K562 (cell line): ENCODE data around the gene NPC1L1. TPM values are rescaled to one million over a fixed set of nuclear protein-coding genes. Genes with fewer than 3 reads are reported as not detected.

ENCODE experiments used
- ATF7 ChIP-seq: fragments of 450-650 bp; IDR thresholded peaks from 2 replicates; pipeline ENCODE4 v1.7.1; 2014; ENCODE audit warnings: mild to moderate bottlenecking, moderate library complexity
- E2F4 ChIP-seq: sonication (generic); formaldehyde crosslinking; IDR thresholded peaks from 2 replicates; pipeline ENCODE4 v1.8.0; 2022; ENCODE audit warnings: mild to moderate bottlenecking, low read depth, missing genetic modification reagents
- MBD2 ChIP-seq: sonication (generic); IDR thresholded peaks from 2 replicates; pipeline ENCODE4 v1.6.1; 2016; ENCODE audit warnings: low read depth, borderline replicate concordance
- MGA ChIP-seq: fragments of 450-650 bp; IDR thresholded peaks from 2 replicates; pipeline ENCODE4 v1.6.1; 2016; ENCODE audit warnings: mild to moderate bottlenecking, moderate library complexity
- NELFE ChIP-seq: IDR thresholded peaks from 2 replicates; pipeline ENCODE4 v1.6.1; 2011; ENCODE audit warnings: mild to moderate bottlenecking; ENCODE audit not compliant: insufficient read depth, insufficient read length
- RBM34 ChIP-seq: fragments of 200-400 bp; formaldehyde crosslinking; IDR thresholded peaks from 2 replicates; pipeline ENCODE4 v1.6.1; 2018; ENCODE audit warnings: low read length, borderline replicate concordance; ENCODE audit not compliant: insufficient read depth
- SMC3 ChIP-seq: conservative IDR thresholded peaks from 2 replicates; pipeline ENCODE4 v1.6.1; 2011; ENCODE audit warnings: low read depth, low read length, improper control_type of control experiment; ENCODE audit not compliant: insufficient read depth
- TSHZ1 ChIP-seq: fragments of 250-450 bp; sonication (Bioruptor Pico); IDR thresholded peaks from 2 replicates; pipeline ENCODE4 v1.4.0; 2020; ENCODE audit warnings: mild to moderate bottlenecking, moderate library complexity
- ZC3H11A ChIP-seq: IDR thresholded peaks from 2 replicates; pipeline ENCODE4 v1.6.1; 2012; ENCODE audit warnings: low read depth, low read length, improper control_type of control experiment
- ZNF695 ChIP-seq: fragments of 450-650 bp; formaldehyde crosslinking; IDR thresholded peaks from 2 replicates; pipeline ENCODE4 v1.4.0; 2020; ENCODE audit warnings: mild to moderate bottlenecking, moderate library complexity
- ZNF76 ChIP-seq: fragments of 250-450 bp; sonication (Bioruptor Pico); IDR thresholded peaks from 2 replicates; pipeline ENCODE4 v1.4.0; 2020; ENCODE audit warnings: mild to moderate bottlenecking, moderate library complexity, borderline replicate concordance
- polyA plus RNA-seq, 8 experiments: library from polyadenylated mRNA; depleted of rRNA in 4 of 8; stranded (reverse) in 5 of 8; unstranded in 3 of 8; fragments of >200 nt; fragmentation: Nextera tagmentation in 2 of 8; fragmentation: Illumina TruSeq in 1 of 8; extraction: Ambion mirVana in 2 of 8; extraction: Trizol in 1 of 8; gene quantifications; 2 replicates each; pipeline versions ENCODE4 v1.2.1 to v1.2.3, GENCODE V29; 2011 to 2014; ENCODE audit warnings: inconsistent platforms in 1 of 8, missing spikeins in 1 of 8
- total RNA-seq, 7 experiments: library from RNA; depleted of rRNA in 6 of 7; stranded (reverse); fragments of >200 nt in 6 of 7; fragmentation: Illumina TruSeq in 2 of 7; extraction: Trizol in 2 of 7; gene quantifications; 2 replicates each; pipeline versions ENCODE4 v1.2.1 to v1.2.3, GENCODE V29; 2011 to 2021; ENCODE audit warnings: low replicate concordance in 1 of 7

The NPC1L1 gene
- total and polyA plus RNA-seq, 9 of the 15 experiments (the other 6 are each of a cell fraction or from before 2014, with no cell fraction given): 0.01 to 0.18 (median 0.07) TPM; not detected in 4

GRCh38 chr7:44581879-44582603 lies 40.9 kb upstream of the NPC1L1 start, which contains the start of gene TMED4 (continued):
- no peak for TF ChIP-seq TSHZ1 (CRISPR knock-in tag)
- no peak for TF ChIP-seq SMC3
- peak; percentile 65; the same call in 1 of the 2 replicates for TF ChIP-seq MGA
- no peak for TF ChIP-seq ZNF695 (CRISPR knock-in tag)
- TF ChIP-seq ZNF76 (CRISPR knock-in tag): no peak
- no peak for TF ChIP-seq MBD2
- TF ChIP-seq NELFE: no peak
- TF ChIP-seq ATF7: peak; percentile 85; the same call in 1 of the 2 replicates
- no peak for TF ChIP-seq RBM34
- no peak for TF ChIP-seq E2F4 (CRISPR knock-in tag)
- no peak for TF ChIP-seq ZC3H11A
